DMS114 treated with DMSO at 0.1 percent for 48 hours (cell line): ENCODE measurements around the gene GARIN5B.

Experiments
- DNase-seq: peaks from one replicate; lab custom pipeline; 2025; ENCODE audit not compliant: unreplicated experiment; lab: John Stamatoyannopoulos, UW

GARIN5B gene

DNA sequence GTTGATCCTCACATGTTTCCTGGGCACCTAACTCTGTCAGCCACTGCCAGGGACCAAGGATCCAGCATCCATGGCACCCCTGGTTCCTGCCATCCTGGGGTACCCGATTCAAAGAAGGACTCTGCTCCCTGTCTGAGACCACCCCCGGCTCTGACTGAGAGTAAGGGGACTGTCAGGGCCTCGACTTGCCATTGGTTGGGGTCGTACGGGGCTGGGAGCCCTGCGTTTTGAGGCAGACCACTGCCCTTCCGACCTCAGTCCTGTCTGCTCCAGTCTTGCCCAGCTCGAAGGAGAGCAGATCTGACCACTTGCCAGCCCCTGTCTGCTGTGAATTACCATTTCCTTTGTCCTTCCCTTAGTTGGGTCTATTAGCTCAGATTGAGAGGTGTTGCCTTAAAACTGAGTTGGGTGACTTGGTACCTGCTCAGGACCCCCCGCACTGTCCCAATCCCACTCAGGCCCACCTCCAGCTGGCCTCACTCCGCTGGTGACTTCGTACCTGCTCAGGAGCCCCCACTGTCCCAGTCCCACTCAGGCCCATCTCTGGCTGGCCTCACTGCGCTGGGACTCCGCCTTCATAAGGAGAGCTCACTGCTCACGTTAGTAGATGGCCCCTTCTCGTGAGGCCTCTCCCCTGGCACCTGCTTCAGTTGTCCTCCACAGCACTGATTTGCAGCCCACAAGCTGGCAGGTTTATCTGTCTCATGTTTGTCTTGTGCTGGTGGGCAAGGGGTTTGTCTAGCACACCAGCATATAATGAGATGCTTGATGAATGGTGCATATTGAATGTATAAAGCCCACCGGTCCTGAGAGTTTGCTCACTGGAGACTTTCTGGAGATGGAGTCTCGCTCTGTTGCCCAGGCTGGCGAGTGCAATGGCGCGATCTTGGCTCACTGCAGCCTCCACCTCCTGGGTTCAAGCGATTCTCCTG, 26.6 kb upstream of the GARIN5B start:
- DNase-seq: no peak

DNA sequence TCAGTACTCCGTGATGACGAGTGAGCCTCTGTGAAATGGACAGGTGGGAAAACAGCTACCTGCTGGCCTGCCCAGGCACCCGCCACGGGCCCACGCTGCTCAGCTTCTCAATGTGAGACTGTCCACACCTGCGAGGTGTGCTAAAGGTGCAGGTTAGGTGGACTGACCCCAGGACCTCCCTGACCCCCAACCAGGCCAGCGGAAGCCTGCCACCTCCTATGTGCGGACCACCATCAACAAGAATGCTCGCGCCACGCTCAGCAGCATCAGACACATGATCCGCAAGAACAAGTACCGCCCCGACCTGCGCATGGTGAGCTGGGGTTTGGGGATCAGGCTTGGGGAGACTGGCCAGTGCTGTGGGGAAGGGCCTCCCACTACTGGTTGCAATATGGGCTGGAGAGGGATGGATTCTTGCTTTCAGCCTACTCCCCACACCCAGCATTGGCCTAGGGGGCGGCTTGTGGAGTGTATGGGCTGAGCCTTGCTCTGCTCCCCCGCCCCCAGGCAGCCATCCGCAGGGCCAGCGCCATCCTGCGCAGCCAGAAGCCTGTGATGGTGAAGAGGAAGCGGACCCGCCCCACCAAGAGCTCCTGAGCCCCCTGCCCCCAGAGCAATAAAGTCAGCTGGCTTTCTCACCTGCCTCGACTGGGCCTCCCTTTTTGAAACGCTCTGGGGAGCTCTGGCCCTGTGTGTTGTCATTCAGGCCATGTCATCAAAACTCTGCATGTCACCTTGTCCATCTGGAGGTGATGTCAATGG, 24.9 kb upstream of the GARIN5B start:
- DNase-seq: no peak

DNA sequence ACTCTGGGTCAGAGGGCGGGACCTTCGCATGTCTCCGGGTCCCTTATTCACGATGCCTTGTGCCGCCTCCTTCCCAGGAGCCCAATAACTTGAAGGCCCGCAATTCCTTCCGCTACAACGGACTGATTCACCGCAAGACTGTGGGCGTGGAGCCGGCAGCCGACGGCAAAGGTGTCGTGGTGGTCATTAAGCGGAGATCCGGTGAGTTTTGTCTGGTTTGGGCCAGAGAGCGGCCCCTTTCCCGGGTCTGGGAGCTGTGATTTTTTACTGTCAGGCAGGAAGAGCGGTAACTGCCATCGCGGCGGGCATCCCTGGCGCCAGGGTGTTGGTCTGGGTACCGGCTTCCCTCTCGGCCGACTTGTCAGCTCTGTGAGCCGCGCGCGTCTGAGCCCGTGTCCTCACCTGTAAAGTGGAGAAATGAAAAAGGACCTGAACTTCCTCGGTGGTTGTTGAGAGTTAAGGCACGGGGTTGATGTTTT, 23.5 kb upstream of the GARIN5B start:
- no peak for DNase-seq

DNA sequence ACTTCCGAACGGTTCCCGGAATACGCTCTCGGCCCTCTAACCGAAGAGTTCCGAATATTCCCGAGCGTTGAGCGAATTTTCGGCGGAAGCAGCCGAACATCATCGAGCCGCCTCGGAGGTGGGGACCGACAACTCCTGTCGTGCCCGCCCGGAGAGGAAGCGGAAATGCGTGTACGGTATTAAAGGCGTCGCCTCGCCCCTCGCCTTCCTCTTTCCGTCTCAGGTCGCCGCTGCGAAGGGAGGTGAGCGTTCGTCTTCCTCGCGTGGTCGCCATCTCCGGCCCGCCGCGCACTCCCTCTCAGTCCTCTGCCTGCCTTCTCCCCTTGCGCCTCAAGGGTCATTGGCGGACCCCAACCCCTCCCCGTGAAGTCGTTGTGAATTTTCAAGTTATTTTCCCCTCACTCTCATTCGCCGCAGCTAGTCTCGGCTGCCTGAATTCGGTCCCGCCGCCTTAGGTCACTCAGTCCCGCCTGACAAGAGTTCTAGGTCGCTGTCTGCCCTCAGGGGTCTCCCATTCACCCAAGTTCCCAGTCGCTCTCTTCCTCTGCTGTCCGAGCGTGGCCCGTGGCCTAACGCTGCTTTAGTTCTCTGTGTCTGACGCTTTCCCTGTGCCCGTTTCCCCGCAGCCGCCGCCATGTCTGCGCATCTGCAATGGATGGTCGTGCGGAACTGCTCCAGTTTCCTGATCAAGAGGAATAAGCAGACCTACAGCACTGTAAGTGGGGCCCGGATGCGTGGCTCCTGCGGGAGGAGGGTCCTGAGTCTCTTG, 22.8 kb upstream of the GARIN5B start, which contains the start of gene RPL28:
Gene RPL28, plus strand, starts transcription at position 209 of the 769 bp plus-strand sequence. Its CDS starts 426 bp downstream, at position 635.
- DNase-seq: peak; percentile 98

DNA sequence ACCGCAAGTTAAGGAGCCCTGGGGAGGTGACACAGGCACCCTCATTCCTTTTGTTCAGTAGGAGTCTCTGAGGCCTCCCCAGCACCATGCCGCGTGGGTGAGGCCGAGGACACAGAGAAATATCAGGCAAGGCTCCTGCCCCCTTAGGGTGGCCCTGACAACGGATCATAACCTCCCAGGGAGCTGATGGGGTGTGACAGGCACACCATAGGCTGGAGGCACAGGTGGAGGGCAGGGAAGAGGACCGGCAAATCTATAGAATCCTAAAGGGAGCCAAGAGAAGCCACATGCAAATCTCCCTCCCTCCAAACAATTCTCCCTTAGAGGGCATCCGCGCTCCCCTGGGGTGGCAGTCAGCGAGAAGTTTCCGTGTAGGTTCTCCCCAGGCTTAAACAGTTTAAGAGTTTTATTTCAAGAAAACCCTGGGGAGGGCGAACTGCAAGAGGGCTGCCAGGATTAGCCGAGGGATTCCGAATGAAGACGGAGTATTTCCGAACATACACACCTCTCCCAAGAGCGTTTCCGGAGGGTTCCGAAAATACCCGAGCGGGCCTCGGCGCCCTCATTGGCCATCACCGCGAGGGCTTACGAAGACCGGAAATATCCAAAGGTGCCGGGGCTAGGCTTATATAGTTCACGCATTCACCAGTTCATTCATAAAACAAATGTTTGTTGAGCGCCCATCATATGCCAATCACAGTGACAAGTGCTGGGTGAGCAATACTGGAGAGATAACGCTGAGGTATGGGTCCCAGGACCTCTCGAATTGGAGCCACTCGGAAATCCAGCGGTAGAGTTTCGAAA, 22.1 kb upstream of the GARIN5B start:
- peak; percentile 97 for DNase-seq

DNA sequence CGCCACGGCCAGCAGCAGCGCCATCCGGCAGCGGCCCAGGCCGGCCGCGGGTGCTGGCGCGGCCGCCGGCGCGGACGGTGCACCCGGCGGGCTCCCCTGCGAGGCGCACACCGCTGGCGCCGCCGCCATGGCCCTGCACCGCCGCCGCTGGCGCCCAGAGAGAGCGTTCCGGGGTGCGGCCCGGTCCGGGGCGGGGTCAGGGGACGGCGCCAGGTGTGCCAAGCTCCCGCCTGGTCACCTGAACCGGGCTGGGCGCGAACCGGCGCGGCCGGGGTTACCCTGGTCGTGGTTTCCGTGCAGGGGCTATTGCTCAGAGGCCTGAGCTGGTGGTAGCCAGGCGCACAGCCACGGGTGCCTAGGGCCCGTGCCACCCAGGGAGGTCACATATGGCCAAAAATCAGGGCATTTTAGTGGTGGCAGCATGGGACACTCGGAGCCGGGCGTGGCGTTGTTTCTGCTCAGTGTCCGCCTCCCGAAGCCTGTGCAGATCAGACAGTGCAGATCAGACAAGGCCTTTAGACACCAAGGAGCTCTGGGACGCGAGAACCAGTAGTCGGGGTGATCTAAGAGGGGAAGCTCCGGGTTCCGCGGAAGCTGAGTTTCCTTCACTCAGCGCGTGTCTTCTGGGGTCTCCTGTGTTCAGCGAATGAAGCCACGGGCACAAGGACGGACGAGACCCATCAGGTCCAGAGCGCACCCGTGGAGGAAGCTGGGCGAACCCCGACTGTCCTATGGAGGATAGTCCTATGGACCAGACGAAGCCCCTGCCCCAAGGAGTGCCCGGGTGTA, 21.3 kb upstream of the GARIN5B start, which contains the start of gene TMEM238:
Gene TMEM238, minus strand, starts transcription at position 162 of the 789 bp plus-strand sequence. Its CDS starts 33 bp downstream, at position 129.
- DNase-seq: no peak

DNA sequence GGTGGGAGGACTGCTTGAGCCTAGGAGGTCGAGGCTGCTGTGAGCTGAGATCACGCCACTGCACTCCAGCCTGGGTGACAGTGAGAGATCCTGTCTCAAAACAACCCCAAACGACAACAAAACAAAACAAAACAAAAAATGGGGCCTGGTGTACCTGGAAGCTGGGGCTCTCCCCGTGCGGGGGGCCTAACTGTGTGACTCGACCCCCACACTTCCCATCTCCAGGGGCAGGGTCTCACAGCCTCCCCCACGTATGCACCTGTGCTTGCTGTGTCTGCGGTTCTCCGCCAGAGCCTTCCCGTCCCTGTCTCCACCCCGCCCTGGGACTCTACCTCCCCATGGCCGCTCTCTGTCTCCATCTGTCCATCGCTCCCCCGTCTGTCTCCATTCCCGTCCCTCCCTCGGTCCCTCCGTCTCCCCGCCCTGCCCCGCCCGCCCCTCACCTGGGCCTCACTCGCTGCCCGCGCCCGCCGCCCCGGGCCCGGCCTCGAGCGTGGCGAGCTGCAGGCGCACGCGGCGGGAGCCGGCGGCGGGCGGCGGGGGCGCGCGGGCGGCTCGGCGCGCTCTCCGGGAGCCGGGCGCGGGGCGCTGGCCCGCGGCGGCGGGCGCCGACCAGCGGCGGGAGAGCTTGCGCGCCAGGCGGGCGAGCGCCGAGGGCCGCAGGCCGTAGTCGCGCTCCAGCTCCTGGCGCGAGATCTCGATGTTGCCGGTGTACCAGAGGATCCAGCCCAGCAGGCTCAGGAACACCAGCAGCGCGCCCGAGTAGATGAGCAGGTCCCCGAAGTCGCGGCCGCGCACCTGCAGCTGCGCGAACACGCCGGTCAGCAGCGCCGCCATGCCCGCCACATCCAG, 20.4 kb upstream of the GARIN5B start:
- peak; percentile 59 for DNase-seq

DNA sequence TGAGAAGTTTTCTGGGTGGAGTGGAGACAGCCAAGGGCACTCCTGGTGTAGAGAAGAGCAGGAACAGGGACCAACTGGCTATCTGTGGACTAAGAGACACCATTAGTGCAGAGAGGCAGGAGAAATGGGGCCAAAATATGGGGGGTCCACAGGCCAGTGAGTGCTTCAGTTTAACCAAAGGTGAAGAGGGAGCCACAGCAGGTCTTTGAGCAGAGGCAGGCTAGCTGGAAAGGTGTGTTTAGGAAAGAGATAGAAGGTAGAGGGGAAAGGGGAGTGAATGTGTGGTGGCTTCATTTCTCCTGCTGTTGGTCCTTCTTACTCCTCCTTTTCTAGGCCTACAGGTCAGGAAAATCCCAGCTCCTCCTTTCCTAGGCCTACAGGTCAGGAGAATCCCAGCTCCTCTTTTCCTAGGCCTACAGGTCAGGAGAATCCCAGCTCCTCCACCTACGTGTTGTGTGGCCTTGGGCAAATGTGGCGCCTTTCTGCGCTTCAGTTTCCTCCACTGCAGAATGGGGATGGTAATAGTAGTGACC, 19.5 kb upstream of the GARIN5B start:
- no peak for DNase-seq

DNA sequence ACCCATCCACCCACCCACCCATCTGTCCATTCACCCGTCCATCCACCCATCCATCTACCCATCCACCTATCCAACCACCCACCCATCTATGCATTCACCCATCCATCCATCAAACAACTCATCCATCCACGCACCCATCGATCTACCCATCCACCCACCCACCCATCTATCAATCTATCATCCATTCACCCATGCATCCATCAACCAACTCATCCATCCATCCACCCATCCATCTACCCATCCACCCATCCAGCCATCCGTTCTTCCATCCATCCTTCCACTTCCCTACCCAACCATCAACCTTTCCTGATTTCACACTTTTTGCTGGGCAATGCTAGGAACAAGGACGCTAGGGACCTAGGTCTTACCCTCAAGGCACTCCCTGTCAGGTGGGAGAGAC, 19.0 kb upstream of the GARIN5B start:
- DNase-seq: no peak

DNA sequence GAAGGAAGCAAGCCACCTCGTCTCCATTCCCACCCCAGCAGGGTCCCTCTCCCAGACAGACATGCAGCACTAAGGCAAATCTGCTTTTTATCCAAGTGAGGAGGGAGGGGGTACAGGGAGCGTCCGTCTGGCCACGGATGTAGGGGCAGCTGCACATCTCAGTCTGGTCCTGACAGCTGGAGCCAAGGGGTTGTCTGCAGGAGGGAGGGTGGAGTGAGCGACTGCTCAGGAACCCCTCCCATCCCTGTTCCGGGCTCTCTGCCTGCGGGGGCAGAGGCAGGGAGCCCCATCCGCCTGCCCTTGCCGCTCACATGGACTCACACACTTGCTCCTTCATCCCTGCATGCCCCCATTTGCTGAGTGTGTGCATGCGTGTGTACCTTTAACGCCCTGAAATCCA, 16.1 kb upstream of the GARIN5B start:
- no peak for DNase-seq

DNA sequence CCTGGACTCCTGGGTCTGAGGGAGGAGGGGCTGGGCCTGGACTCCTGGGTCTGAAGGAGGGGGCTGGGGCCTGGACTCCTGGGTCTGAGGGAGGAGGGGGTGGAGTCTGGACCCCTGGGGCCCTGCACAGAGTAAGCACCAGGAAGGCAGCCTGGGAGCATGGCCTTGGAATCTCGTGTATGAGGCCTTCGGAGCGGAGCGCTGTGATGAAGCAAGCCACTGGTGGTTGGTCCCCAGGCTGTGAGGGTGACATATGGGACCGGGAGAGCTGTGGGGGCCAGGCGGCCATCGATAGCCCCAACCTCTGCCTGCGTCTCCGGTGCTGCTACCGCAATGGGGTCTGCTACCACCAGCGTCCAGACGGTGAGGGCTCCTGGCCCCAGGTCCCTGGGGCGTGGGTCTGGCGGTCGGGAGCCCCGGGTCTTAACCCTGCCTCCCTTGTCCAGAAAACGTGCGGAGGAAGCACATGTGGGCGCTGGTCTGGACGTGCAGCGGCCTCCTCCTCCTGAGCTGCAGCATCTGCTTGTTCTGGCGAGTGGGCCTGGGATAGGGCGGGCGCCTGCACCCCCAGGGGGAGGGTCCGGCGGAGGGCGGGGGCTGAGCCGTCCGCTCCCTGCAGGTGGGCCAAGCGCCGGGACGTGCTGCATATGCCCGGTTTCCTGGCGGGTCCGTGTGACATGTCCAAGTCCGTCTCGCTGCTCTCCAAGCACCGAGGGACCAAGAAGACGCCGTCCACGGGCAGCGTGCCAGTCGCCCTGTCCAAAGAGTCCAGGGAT, 14.5 kb upstream of the GARIN5B start:
- DNase-seq: no peak

DNA sequence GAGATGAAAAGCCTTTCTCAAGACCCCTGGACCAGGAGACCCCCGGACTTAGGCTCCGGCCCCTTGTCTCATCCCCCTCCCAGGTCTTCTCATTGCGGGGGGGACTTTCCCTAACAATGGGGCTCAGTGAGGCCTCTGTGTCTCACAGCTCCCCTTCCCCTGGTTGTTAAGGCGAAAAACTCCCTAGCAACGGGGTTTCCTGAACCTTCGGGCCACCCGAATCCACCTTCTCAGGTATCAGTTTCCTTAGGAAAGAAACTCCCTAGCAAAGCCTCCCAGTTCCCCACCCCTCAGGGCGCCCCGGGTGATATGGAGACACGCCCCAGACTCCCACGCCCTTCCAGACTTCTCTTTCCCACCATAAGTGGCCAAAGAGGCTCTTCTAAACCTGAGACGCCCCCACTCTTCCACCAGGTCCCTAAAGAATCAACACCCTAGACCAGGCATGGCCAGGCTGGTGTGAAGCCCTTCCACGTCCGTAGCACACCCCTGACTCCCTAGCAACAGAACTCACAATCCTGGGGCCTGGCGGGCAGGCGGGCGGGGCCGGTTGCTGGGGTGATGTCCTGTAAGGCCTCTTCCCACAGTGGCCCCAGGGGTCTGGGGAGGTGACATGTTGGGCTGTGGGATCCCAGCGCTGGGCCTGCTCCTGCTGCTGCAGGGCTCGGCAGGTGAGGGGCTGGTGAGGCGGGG, 13.3 kb upstream of the GARIN5B start, which contains the start of gene TMEM190:
Gene TMEM190, plus strand, starts transcription at position 586 of the 693 bp plus-strand sequence. Its CDS starts 28 bp downstream, at position 614.
- DNase-seq: no peak

DNA sequence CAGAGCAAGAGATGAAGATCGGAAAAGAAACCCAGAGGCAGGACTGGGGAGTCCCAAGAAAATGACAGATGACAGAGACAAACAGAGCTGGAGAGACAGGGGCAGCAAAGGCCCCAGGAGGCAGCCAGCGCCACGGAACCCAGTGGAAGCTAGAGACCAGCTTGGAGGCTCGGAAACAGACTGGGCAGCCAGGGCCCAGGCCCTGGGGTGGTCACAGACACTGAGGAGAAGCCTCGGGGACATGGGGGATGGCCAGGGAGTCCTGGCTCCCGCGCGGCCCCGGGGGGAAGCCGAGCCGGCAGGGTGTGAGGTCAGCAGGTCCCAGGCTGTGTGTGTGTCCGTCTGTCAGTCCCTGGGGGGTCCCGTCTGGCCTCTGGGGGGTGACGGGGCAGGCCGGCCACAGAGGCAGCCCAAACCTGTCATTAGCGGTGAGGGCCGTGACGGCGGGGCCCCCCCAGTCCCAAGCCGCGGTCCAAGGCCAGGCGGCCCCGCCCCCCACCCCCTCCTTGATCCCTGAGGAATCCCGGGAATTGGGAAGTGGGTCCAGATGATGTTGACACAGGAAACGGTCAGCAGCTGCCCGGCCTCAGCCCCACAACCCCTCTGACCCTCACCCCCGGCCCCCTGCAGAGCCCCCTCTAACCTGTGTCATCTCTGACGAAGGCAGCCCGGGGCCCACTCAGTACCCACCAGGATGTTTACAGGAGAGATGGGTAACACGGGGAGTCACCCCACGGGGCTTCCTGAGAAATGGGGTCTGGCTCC, 11.1 kb upstream of the GARIN5B start:
- DNase-seq: no peak

DNA sequence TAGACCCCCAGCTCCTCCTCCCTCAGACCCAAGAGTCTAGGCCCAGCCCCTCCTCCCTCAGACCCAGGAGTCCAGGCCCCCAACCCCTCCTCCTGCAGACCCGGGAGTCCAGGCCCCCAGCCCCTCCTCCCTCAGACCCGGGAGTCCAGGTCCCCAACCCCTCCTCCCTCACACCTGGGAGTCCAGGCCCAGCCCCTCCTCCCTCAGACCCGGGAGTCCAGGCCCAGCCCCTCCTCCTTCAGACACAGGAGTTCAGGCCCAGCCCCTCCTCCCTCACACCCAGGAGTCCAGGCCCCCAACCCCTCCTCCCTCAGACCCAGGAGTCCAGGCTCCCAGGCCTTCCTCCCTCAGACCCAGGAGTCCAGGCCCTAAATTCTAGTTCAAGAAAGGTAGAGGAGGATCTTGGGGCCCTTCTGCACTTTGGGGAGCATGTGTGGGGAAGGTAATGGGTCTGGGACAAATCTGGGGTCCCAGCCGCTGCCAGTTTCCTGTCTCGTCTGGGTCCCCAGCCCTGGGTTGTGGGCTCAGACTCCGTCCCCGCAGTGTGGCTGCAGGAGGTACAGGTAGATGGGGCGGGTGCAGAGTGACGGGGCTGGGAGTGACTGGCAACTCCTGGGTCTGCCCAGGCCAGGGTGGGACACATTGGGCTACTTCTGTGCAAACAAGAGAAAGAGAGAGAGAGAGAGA, 10.4 kb upstream of the GARIN5B start:
- no peak for DNase-seq

DNA sequence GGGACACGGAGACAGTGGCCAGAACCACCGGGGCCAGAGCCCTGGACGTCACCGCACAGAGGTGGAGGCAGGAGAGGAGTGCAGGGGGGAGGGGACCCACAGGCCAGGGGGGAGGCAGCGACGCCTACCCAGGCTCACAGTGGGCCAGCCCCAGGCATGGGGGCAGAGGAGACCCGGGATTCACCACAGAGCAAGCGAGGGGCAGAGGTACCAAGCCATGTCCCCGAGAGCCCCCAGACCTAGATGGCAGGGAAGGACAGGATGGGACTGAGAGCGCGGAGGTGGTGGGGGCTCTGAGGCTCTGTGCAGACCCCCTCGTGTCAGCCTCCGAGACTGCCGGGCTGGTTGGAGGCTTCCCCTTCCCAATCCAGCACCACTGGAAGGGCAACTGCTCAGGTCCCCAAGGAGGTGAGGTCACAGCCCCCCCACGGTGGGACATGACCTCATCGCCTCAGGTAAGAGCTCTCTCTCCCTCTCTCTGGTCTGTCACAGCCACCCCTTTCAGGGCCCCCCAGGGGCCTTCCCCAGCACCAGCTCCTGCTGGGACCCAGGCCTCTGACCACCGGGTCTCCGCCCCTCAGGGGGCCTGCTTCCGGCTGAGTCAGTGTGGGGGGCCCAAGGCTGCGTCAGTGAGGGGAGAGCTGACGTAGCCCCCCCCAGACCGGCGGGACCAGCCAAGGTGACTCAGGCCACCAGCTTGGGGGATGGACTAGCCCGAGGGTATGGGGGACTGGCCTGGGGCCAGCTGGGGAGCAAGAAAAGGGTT, 9.4 kb upstream of the GARIN5B start:
- no peak for DNase-seq
